Uterus (tissue), 4 donors: ENCODE measurements around the gene TCF12. TPM values are rescaled to one million over a fixed set of nuclear protein-coding genes. Genes with fewer than 3 reads are reported as not detected.

ENCODE experiments used
- DNase-seq, 2 donors: peaks; one replicate each; pipeline ENCODE4 v3.0.0-alpha.2; 2019 to 2020
- H3K27ac ChIP-seq, 2 donors: fragments of 200-600 bp; sonication (generic); 1 replicate in 1 of 2; 2 replicates in 1 of 2; pipeline ENCODE4 v1.5.1; 2016 to 2018
- H3K27me3 ChIP-seq, 2 donors: fragments of 200-600 bp; sonication (generic); one replicate each; pipeline ENCODE4 v1.5.1; 2018 to 2019; ENCODE audit warnings: control low read depth in 1 of 2
- H3K36me3 ChIP-seq, 2 donors: fragments of 200-600 bp; sonication (generic); one replicate each; pipeline ENCODE4 v1.5.1; 2019; ENCODE audit warnings: control low read depth in 1 of 2
- H3K4me1 ChIP-seq, 2 donors: fragments of 200-600 bp; sonication (generic); one replicate each; pipeline ENCODE4 v1.5.1; 2018 to 2019; ENCODE audit warnings: control low read depth in 1 of 2
- H3K4me3 ChIP-seq, 2 donors: fragments of 200-600 bp; sonication (generic); 1 replicate in 1 of 2; 2 replicates in 1 of 2; pipeline ENCODE4 v1.5.1; 2018 to 2019; ENCODE audit warnings: mild to moderate bottlenecking in 1 of 2
- H3K9me3 ChIP-seq, 2 donors: fragments of 200-600 bp; sonication (generic); one replicate each; pipeline ENCODE4 v1.5.1; 2019; ENCODE audit warnings: control low read depth in 1 of 2
- CTCF ChIP-seq, 4 experiments: fragments of 200-600 bp in 2 of 4; fragments of 450-650 bp in 2 of 4; sonication (generic) in 2 of 4; IDR thresholded peaks; one replicate each; pipeline ENCODE4 v1.5.1; 2016 to 2019; ENCODE audit warnings: antibody characterized with exemption in 4 of 4, mild to moderate bottlenecking in 2 of 4, moderate library complexity in 1 of 4
- POLR2A ChIP-seq, 2 donors: fragments of 450-650 bp; IDR thresholded peaks; one replicate each; pipeline ENCODE4 v1.6.1; 2016; ENCODE audit warnings: antibody characterized with exemption in 2 of 2, mild to moderate bottlenecking in 1 of 2, moderate library complexity in 1 of 2
- intact Hi-C: fragments of 100-400 bp; cut with DNase I; formaldehyde crosslinking; loops from one replicate; pipeline ENCODE4 v1.15.1; 2023; ENCODE audit warnings: low total_unique reads
- total RNA-seq, 4 donors: library from RNA; depleted of rRNA in 3 of 4; stranded (reverse); fragments of >200 nt in 3 of 4; gene quantifications; one replicate each; pipeline versions ENCODE4 v1.1.0 to v1.2.4, GENCODE V29; 2014 to 2023
- donor health status: DM: yes; HTN: yes; CAD: no.

Gene TCF12
- total RNA-seq, 4 donors from 2014 or later: 109 to 361 (median 196) TPM

GRCh38 chr15:57201578-57201977 lies 283.1 kb downstream of the TCF12 start:
- TF ChIP-seq CTCF (IDR thresholded peaks at IDR 0.05) (no peak), POLR2A (IDR thresholded peaks at IDR 0.05) (no peak)
- no peak for DNase-seq
- Histone ChIP-seq H3K9me3 (no peaks in the 10 kb centered on the region), H3K4me3 (no peak overlapping the region), H3K27ac (no peak overlapping the region), H3K36me3 (no peaks in the 10 kb centered on the region), H3K4me1 (no peaks in the 10 kb centered on the region), H3K27me3 (no peaks in the 10 kb centered on the region)
- intact Hi-C loops: no loop called here

GRCh38 chr15:57203906-57204305 lies 285.5 kb downstream of the TCF12 start:
- Histone ChIP-seq H3K36me3 (no peaks in the 10 kb centered on the region), H3K9me3 (no peaks in the 10 kb centered on the region), H3K4me1 (no peaks in the 10 kb centered on the region), H3K27ac (no peak overlapping the region), H3K4me3 (no peak overlapping the region), H3K27me3 (no peaks in the 10 kb centered on the region)
- TF ChIP-seq POLR2A (IDR thresholded peaks at IDR 0.05) (no peak), CTCF (IDR thresholded peaks at IDR 0.05) (no peak)
- intact Hi-C loops: no loop called here
- no peak for DNase-seq

- no peak for DNase-seq
- H3K27me3 ChIP-seq: no peaks in the 10 kb centered on the region
- H3K4me3 ChIP-seq: no peak overlapping the region
- no peaks in the 10 kb centered on the region for H3K36me3 ChIP-seq
- H3K9me3 ChIP-seq: no peaks in the 10 kb centered on the region
- intact Hi-C loops: no loop called here
- H3K27ac ChIP-seq: no peak overlapping the region
- no peak for TF ChIP-seq POLR2A (IDR thresholded peaks at IDR 0.05)
- TF ChIP-seq CTCF (IDR thresholded peaks at IDR 0.05): no peak
- H3K4me1 ChIP-seq: no peaks in the 10 kb centered on the region
Observed at GRCh38 chr15:57205027-57205855, 286.8 kb downstream of the TCF12 start.

- Histone ChIP-seq H3K27me3 (no peaks in the 10 kb centered on the region), H3K4me1 (no peaks in the 10 kb centered on the region), H3K36me3 (no peaks in the 10 kb centered on the region), H3K9me3 (no peaks in the 10 kb centered on the region), H3K4me3 (no peak overlapping the region), H3K27ac (no peak overlapping the region)
- TF ChIP-seq CTCF (IDR thresholded peaks at IDR 0.05) (no peak), POLR2A (IDR thresholded peaks at IDR 0.05) (no peak)
- no peak for DNase-seq
- intact Hi-C loops: no loop called here
Observed at GRCh38 chr15:57205996-57206395, 287.6 kb downstream of the TCF12 start.

GRCh38 chr15:57213862-57214261 lies 295.4 kb downstream of the TCF12 start:
- Histone ChIP-seq H3K36me3 (no peaks in the 10 kb centered on the region), H3K4me3 (no peak overlapping the region), H3K27ac (no peak overlapping the region), H3K27me3 (no peaks in the 10 kb centered on the region), H3K4me1 (peaks cover 0 to 21% of the 10 kb centered on the region in 2 donors), H3K9me3 (no peaks in the 10 kb centered on the region)
- no peak for DNase-seq
- TF ChIP-seq CTCF (IDR thresholded peaks at IDR 0.05) (peak; percentile 41 to 66 (median 55)), POLR2A (IDR thresholded peaks at IDR 0.05) (no peak)
- intact Hi-C loops: no loop called here
